WTC11 (cell line): ENCODE data around the gene SLAMF7.

Source experiments
- ARID4B ChIP-seq: sonication (generic); formaldehyde crosslinking; IDR thresholded peaks from 2 replicates; pipeline ENCODE4 v1.8.0; 2023; ENCODE audit warnings: missing genetic modification reagents, mild to moderate bottlenecking, borderline replicate concordance
- ATF3 ChIP-seq: sonication (generic); formaldehyde crosslinking; conservative IDR thresholded peaks from 2 replicates; pipeline ENCODE4 v1.8.1; 2022; ENCODE audit warnings: mild to moderate bottlenecking, missing genetic modification reagents
- CBFB ChIP-seq: sonication (generic); formaldehyde crosslinking; IDR thresholded peaks from 2 replicates; pipeline ENCODE4 v1.8.1; 2022; ENCODE audit warnings: mild to moderate bottlenecking, low read depth, missing genetic modification reagents
- CTCF ChIP-seq: fragments of 200-600 bp; IDR thresholded peaks from 2 replicates; pipeline ENCODE4 v1.8.0; 2022; ENCODE audit warnings: antibody characterized with exemption
- ETV6 ChIP-seq: sonication (generic); formaldehyde crosslinking; IDR thresholded peaks from 2 replicates; pipeline ENCODE4 v1.8.1; 2022; ENCODE audit warnings: mild to moderate bottlenecking, missing genetic modification reagents
- FOXP1 ChIP-seq: sonication (generic); formaldehyde crosslinking; IDR thresholded peaks from 2 replicates; pipeline ENCODE4 v1.8.0; 2022; ENCODE audit warnings: missing genetic modification reagents, mild to moderate bottlenecking, moderate library complexity, borderline replicate concordance
- FOXP4 ChIP-seq: sonication (generic); formaldehyde crosslinking; IDR thresholded peaks from 2 replicates; pipeline ENCODE4 v1.8.0; 2022; ENCODE audit warnings: mild to moderate bottlenecking, missing genetic modification reagents
- MAX ChIP-seq: sonication (generic); formaldehyde crosslinking; IDR thresholded peaks from 2 replicates; pipeline ENCODE4 v1.8.0; 2022; ENCODE audit warnings: mild to moderate bottlenecking, missing genetic modification reagents
- NR1H2 ChIP-seq: sonication (generic); formaldehyde crosslinking; IDR thresholded peaks from 2 replicates; pipeline ENCODE4 v1.9.0; 2021; ENCODE audit warnings: mild to moderate bottlenecking, moderate library complexity, missing genetic modification reagents
- PREB ChIP-seq: sonication (generic); formaldehyde crosslinking; IDR thresholded peaks from 2 replicates; pipeline ENCODE4 v1.8.1; 2022; ENCODE audit warnings: mild to moderate bottlenecking, missing genetic modification reagents, moderate library complexity, borderline replicate concordance
- RELA ChIP-seq: sonication (generic); formaldehyde crosslinking; IDR thresholded peaks from 2 replicates; pipeline ENCODE4 v1.8.1; 2022; ENCODE audit warnings: missing genetic modification reagents, mild to moderate bottlenecking, borderline replicate concordance
- USF2 ChIP-seq: sonication (generic); formaldehyde crosslinking; IDR thresholded peaks from 2 replicates; pipeline ENCODE4 v1.8.1; 2023; ENCODE audit warnings: mild to moderate bottlenecking, missing genetic modification reagents, moderate library complexity
- ZNF138 ChIP-seq: sonication (generic); formaldehyde crosslinking; conservative IDR thresholded peaks from 2 replicates; pipeline ENCODE4 v1.8.1; 2022; ENCODE audit warnings: mild to moderate bottlenecking, moderate library complexity, missing genetic modification reagents

- TF ChIP-seq ARID4B (no peak), ZNF138 (no peak), FOXP1 (CRISPR knock-in tag) (no peak), CTCF (no peak), MAX (CRISPR knock-in tag) (no peak), ATF3 (no peak), PREB (CRISPR knock-in tag) (no peak), USF2 (CRISPR knock-in tag) (no peak), RELA (no peak), FOXP4 (CRISPR knock-in tag) (no peak), ETV6 (CRISPR knock-in tag) (no peak), CBFB (CRISPR knock-in tag) (no peak), NR1H2 (no peak)
Measured at GRCh38 chr1:160789051-160789701, 50.1 kb downstream of the SLAMF7 start.
